ENCODE results near the gene UTP4.
A peak's percentile ranks its signal among the peaks of the same experiment; 100 is the strongest.
"Not testable (repeated sequence)": the region's sequence is repeated elsewhere in the genome, so short reads cannot be mapped to it uniquely, and the experiment has no call there.

The UTP4 gene

GRCh38 chr16:69143116-69143515 is 10.7 kb downstream of the UTP4 start:
- H2AFZ ChIP-seq (ENCODE audit: low read depth, low read length) = no peak overlapping the region
- peaks cover 32% of the 10 kb centered on the region; the same call in 1 of the 2 replicates for H3K79me2 ChIP-seq (ENCODE audit: insufficient read depth, low read length)
- H3K9ac ChIP-seq (ENCODE audit: low read depth, low read length) = no peak overlapping the region
- H3K9me3 ChIP-seq (ENCODE audit: insufficient read depth, low read length, severe bottlenecking) = no peaks in the 10 kb centered on the region
- no peaks in the 10 kb centered on the region for H3K4me1 ChIP-seq (ENCODE audit: insufficient read depth, low read length)
- H4K20me1 ChIP-seq (ENCODE audit: insufficient read depth, low read length) = peaks cover 10% of the 10 kb centered on the region; the same call in 1 of the 2 replicates
- TF ChIP-seq EZH2 (IDR thresholded peaks at IDR 0.05; ENCODE audit: borderline replicate concordance, low read depth, low read length, severe bottlenecking) (no peak), CTCF (IDR thresholded peaks at IDR 0.05; ENCODE audit: borderline replicate concordance, extremely low read depth, low read length, poor library complexity, severe bottlenecking) (no peak)
- ATAC-seq (ENCODE audit: insufficient read depth, low read depth) (peak; percentile 56; the same call in 2 of the 3 replicates), DNase-seq (no peak)
- H3K36me3 ChIP-seq (ENCODE audit: insufficient read depth, low read length) = peaks cover 82% of the 10 kb centered on the region
- H3K27ac ChIP-seq (ENCODE audit: low read length) = no peak overlapping the region
- H3K27me3 ChIP-seq (ENCODE audit: insufficient read depth, low read length, poor library complexity) = no peaks in the 10 kb centered on the region
- H3K4me2 ChIP-seq (ENCODE audit: insufficient read depth, low read length) = no peak overlapping the region
- no peak overlapping the region for H3K4me3 ChIP-seq (ENCODE audit: low read depth in 1 of 2, low read length in 2 of 2)

- H3K79me2 ChIP-seq (ENCODE audit: insufficient read depth, low read length) = peaks cover 24% of the 10 kb centered on the region; the same call in 1 of the 2 replicates
- H3K9me3 ChIP-seq (ENCODE audit: insufficient read depth, low read length, severe bottlenecking) = no peaks in the 10 kb centered on the region
Measured at GRCh38 chr16:69145658-69146057, 13.2 kb downstream of the UTP4 start.

GRCh38 chr16:69149621-69150020 is 17.2 kb downstream of the UTP4 start:
- not testable (repeated sequence) for H3K4me3 ChIP-seq (ENCODE audit: low read depth in 1 of 2, low read length in 2 of 2); H3K27ac ChIP-seq (ENCODE audit: low read length); H3K9ac ChIP-seq (ENCODE audit: low read depth, low read length); H3K4me1 ChIP-seq (ENCODE audit: insufficient read depth, low read length); H3K4me2 ChIP-seq (ENCODE audit: insufficient read depth, low read length); H3K79me2 ChIP-seq (ENCODE audit: insufficient read depth, low read length); ATAC-seq (ENCODE audit: insufficient read depth, low read depth); DNase-seq; H2AFZ ChIP-seq (ENCODE audit: low read depth, low read length); H4K20me1 ChIP-seq (ENCODE audit: insufficient read depth, low read length); H3K27me3 ChIP-seq (ENCODE audit: insufficient read depth, low read length, poor library complexity); H3K9me3 ChIP-seq (ENCODE audit: insufficient read depth, low read length, severe bottlenecking)
- H3K36me3 ChIP-seq (ENCODE audit: insufficient read depth, low read length) = peaks cover 84% of the 10 kb centered on the region

More at GRCh38 chr16:69145658-69146057, 13.2 kb downstream of the UTP4 start:
- Histone ChIP-seq H3K4me3 (ENCODE audit: low read depth in 1 of 2, low read length in 2 of 2) (no peak overlapping the region), H3K27me3 (ENCODE audit: insufficient read depth, low read length, poor library complexity) (no peaks in the 10 kb centered on the region), H3K27ac (ENCODE audit: low read length) (no peak overlapping the region), H3K9ac (ENCODE audit: low read depth, low read length) (no peak overlapping the region), H4K20me1 (ENCODE audit: insufficient read depth, low read length) (peaks cover 9% of the 10 kb centered on the region; the same call in 1 of the 2 replicates), H3K4me2 (ENCODE audit: insufficient read depth, low read length) (no peak overlapping the region), H3K4me1 (ENCODE audit: insufficient read depth, low read length) (no peaks in the 10 kb centered on the region), H3K36me3 (ENCODE audit: insufficient read depth, low read length) (peaks cover 81% of the 10 kb centered on the region), H2AFZ (ENCODE audit: low read depth, low read length) (no peak overlapping the region)
- ATAC-seq (ENCODE audit: insufficient read depth, low read depth) (no peak), DNase-seq (no peak)
- TF ChIP-seq CTCF (IDR thresholded peaks at IDR 0.05; ENCODE audit: borderline replicate concordance, extremely low read depth, low read length, poor library complexity, severe bottlenecking) (no peak), EZH2 (IDR thresholded peaks at IDR 0.05; ENCODE audit: borderline replicate concordance, low read depth, low read length, severe bottlenecking) (no peak)

- H3K79me2 ChIP-seq (ENCODE audit: insufficient read depth, low read length) = peaks cover 5% of the 10 kb centered on the region; the same call in 1 of the 2 replicates
- H3K9ac ChIP-seq (ENCODE audit: low read depth, low read length) = no peak overlapping the region
- peaks cover 3% of the 10 kb centered on the region; the same call in 1 of the 2 replicates for H4K20me1 ChIP-seq (ENCODE audit: insufficient read depth, low read length)
- peak; percentile 59 for DNase-seq
- no peaks in the 10 kb centered on the region for H3K27me3 ChIP-seq (ENCODE audit: insufficient read depth, low read length, poor library complexity)
- H3K4me1 ChIP-seq (ENCODE audit: insufficient read depth, low read length) = no peaks in the 10 kb centered on the region
- TF ChIP-seq EZH2 (IDR thresholded peaks at IDR 0.05; ENCODE audit: borderline replicate concordance, low read depth, low read length, severe bottlenecking) = no peak
- TF ChIP-seq CTCF (IDR thresholded peaks at IDR 0.05; ENCODE audit: borderline replicate concordance, extremely low read depth, low read length, poor library complexity, severe bottlenecking) = peak; percentile 82
- H3K4me3 ChIP-seq (ENCODE audit: low read depth in 1 of 2, low read length in 2 of 2) = no peak overlapping the region
- no peaks in the 10 kb centered on the region for H3K9me3 ChIP-seq (ENCODE audit: insufficient read depth, low read length, severe bottlenecking)
- H3K36me3 ChIP-seq (ENCODE audit: insufficient read depth, low read length) = peaks cover 85% of the 10 kb centered on the region
- no peak overlapping the region for H3K4me2 ChIP-seq (ENCODE audit: insufficient read depth, low read length)
- no peak overlapping the region for H3K27ac ChIP-seq (ENCODE audit: low read length)
- H2AFZ ChIP-seq (ENCODE audit: low read depth, low read length) = no peak overlapping the region
- peak; percentile 95 for ATAC-seq (ENCODE audit: insufficient read depth, low read depth)
Measured at GRCh38 chr16:69150146-69150865, 17.9 kb downstream of the UTP4 start.

All from DND-41 (cell line).